ENCODE data around the gene KIF14.
A peak's percentile ranks its signal among the peaks of the same experiment; 100 is the strongest.

KIF14 gene

GRCh38 chr1:200512191-200512590 is 108.4 kb downstream of the KIF14 start:
- TF ChIP-seq CTCF (IDR thresholded peaks at IDR 0.05; ENCODE audit: control insufficient read depth, extremely low read depth, insufficient read depth), result no peak
- H3K4me3 ChIP-seq (ENCODE audit: low read depth, low read length), result no peak overlapping the region
- no peak for DNase-seq (ENCODE audit: low read depth)

- peak; percentile 93 for TF ChIP-seq CTCF (IDR thresholded peaks at IDR 0.05; ENCODE audit: control insufficient read depth, extremely low read depth, insufficient read depth)
- peak; percentile 68 for DNase-seq (ENCODE audit: low read depth)
- no peak overlapping the region for H3K4me3 ChIP-seq (ENCODE audit: low read depth, low read length)
Measured at GRCh38 chr1:200510228-200510623, 110.3 kb downstream of the KIF14 start.

- no peak for TF ChIP-seq CTCF (IDR thresholded peaks at IDR 0.05; ENCODE audit: control insufficient read depth, extremely low read depth, insufficient read depth)
- no peak overlapping the region for H3K4me3 ChIP-seq (ENCODE audit: low read depth, low read length)
- no peak for DNase-seq (ENCODE audit: low read depth)
Measured at GRCh38 chr1:200506471-200506870, 114.1 kb downstream of the KIF14 start.

GRCh38 chr1:200505257-200505656 is 115.3 kb downstream of the KIF14 start:
- H3K4me3 ChIP-seq (ENCODE audit: low read depth, low read length), result no peak overlapping the region
- DNase-seq (ENCODE audit: low read depth), result no peak
- TF ChIP-seq CTCF (IDR thresholded peaks at IDR 0.05; ENCODE audit: control insufficient read depth, extremely low read depth, insufficient read depth), result no peak

All from LNCaP clone FGC (cell line).